Trophoblast cell (in vitro differentiated cells and primary cell): Measurements from ENCODE around the gene FAM222B.

ENCODE experiments used
- DNase-seq, 2 donors: peaks; one replicate each; pipeline ENCODE4 v3.0.0-alpha.2; 2016
- H2AFZ ChIP-seq: 2 replicates; pipeline ENCODE4 v1.6.1; 2013; ENCODE audit warnings: low read length, moderate library complexity, mild to moderate bottlenecking; ENCODE audit not compliant: insufficient read depth, poor library complexity
- H2AK5ac ChIP-seq: 2 replicates; pipeline ENCODE4 v1.6.1; 2013; ENCODE audit warnings: mild to moderate bottlenecking, low read length
- H2BK120ac ChIP-seq: 2 replicates; pipeline ENCODE4 v1.6.1; 2013; ENCODE audit warnings: low read length, mild to moderate bottlenecking, moderate library complexity; ENCODE audit not compliant: insufficient read depth, poor library complexity
- H2BK12ac ChIP-seq: 2 replicates; pipeline ENCODE4 v1.6.1; 2013; ENCODE audit warnings: mild to moderate bottlenecking, low read length, moderate library complexity
- H2BK5ac ChIP-seq: 2 replicates; pipeline ENCODE4 v1.6.1; 2013; ENCODE audit warnings: low read length, low read depth, moderate library complexity, mild to moderate bottlenecking; ENCODE audit not compliant: poor library complexity
- H3K14ac ChIP-seq: 2 replicates; pipeline ENCODE4 v1.6.1; 2013; ENCODE audit warnings: mild to moderate bottlenecking, low read length
- H3K18ac ChIP-seq: 2 replicates; pipeline ENCODE4 v1.6.1; 2013; ENCODE audit warnings: mild to moderate bottlenecking, low read length
- H3K23ac ChIP-seq: 2 replicates; pipeline ENCODE4 v1.6.1; 2013; ENCODE audit warnings: low read length
- H3K27ac ChIP-seq: 2 replicates; pipeline ENCODE4 v1.5.1; 2013; ENCODE audit warnings: low read depth, mild to moderate bottlenecking, inconsistent platforms, low read length, moderate library complexity
- H3K27me3 ChIP-seq: 2 replicates; pipeline ENCODE4 v1.6.1; 2013; ENCODE audit warnings: inconsistent platforms, mild to moderate bottlenecking, low read length, moderate library complexity; ENCODE audit not compliant: insufficient read depth
- H3K36me3 ChIP-seq, 2 experiments: 1 replicate in 1 of 2; 2 replicates in 1 of 2; pipeline ENCODE4 v1.6.1; 2013; ENCODE audit warnings: low read length in 2 of 2, mild to moderate bottlenecking in 2 of 2, moderate library complexity in 1 of 2; ENCODE audit not compliant: insufficient read depth in 2 of 2, control insufficient read depth in 1 of 2
- H3K4ac ChIP-seq: 2 replicates; pipeline ENCODE4 v1.6.1; 2013; ENCODE audit warnings: low read depth, mild to moderate bottlenecking, low read length, moderate library complexity
- H3K4me1 ChIP-seq, 2 experiments: 1 replicate in 1 of 2; 2 replicates in 1 of 2; pipeline ENCODE4 v1.6.1; 2013; ENCODE audit warnings: low read length in 2 of 2, mild to moderate bottlenecking in 2 of 2, moderate library complexity in 1 of 2; ENCODE audit not compliant: insufficient read depth in 2 of 2, control insufficient read depth in 1 of 2
- H3K4me2 ChIP-seq: 2 replicates; pipeline ENCODE4 v1.6.1; 2013; ENCODE audit warnings: inconsistent platforms, mild to moderate bottlenecking, low read length, moderate library complexity
- H3K4me3 ChIP-seq: 2 replicates; pipeline ENCODE4 v1.5.1; 2013; ENCODE audit warnings: mild to moderate bottlenecking, low read depth, low read length, inconsistent platforms
- H3K79me1 ChIP-seq: one replicate; pipeline ENCODE4 v1.6.1; 2013; ENCODE audit warnings: low read length
- H3K79me2 ChIP-seq: 2 replicates; pipeline ENCODE4 v1.6.1; 2013; ENCODE audit warnings: low read length, mild to moderate bottlenecking; ENCODE audit not compliant: control insufficient read depth, insufficient read depth, poor library complexity
- H3K9ac ChIP-seq: 2 replicates; pipeline ENCODE4 v1.6.1; 2013; ENCODE audit warnings: mild to moderate bottlenecking, low read length
- H3K9me3 ChIP-seq: 2 replicates; pipeline ENCODE4 v1.6.1; 2013; ENCODE audit warnings: low read depth, mild to moderate bottlenecking, control low read depth, inconsistent platforms, low read length; ENCODE audit not compliant: insufficient read depth
- H4K12ac ChIP-seq: 2 replicates; pipeline ENCODE4 v1.6.1; 2013; ENCODE audit warnings: low read depth, mild to moderate bottlenecking, low read length, moderate library complexity
- H4K8ac ChIP-seq: 2 replicates; pipeline ENCODE4 v1.6.1; 2013; ENCODE audit warnings: low read depth, mild to moderate bottlenecking, low read length, moderate library complexity
- H4K91ac ChIP-seq: one replicate; pipeline ENCODE4 v1.6.1; 2013; ENCODE audit warnings: low read depth, mild to moderate bottlenecking, low read length, moderate library complexity
- WGBS: extraction: QIAGEN DNeasy Blood & Tissue Kit; methylation state at CpG from one replicate; pipeline ENCODE4 v1.1.7; 2013; ENCODE audit warnings: missing lambda C conversion rate; ENCODE audit not compliant: insufficient read length, insufficient coverage; ENCODE audit errors: extremely low coverage; 5-methylcytosine and 5-hydroxymethylcytosine counted together

FAM222B gene

DNA sequence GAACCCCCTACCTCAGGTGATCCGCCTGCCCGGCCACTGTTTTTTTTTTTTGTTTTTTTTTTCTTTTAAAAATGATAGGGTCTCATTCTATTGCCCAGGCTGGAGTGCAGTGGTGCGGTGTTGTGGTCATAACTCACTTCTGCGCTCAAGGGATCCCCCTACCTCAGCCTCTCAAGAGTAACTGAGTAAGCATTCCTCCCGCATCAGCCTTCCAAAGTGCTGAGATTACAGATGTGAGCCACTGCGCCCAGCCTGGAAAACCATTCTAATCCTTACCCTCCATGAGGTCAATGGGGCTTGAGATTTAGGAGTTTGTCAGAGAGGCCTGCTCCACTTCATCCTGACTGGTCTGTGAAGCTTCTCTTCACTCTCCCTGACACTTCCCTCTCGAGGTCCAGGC lies 24.7 kb upstream of the FAM222B start:
- Histone ChIP-seq H2BK12ac (no peak overlapping the region), H3K4ac (no peak overlapping the region), H3K9ac (no peak overlapping the region), H4K12ac (no peak overlapping the region), H2BK5ac (no peak overlapping the region), H3K79me1 (no peaks in the 10 kb centered on the region), H2AK5ac (no peak overlapping the region), H3K4me2 (no peak overlapping the region), H3K4me1 (peaks cover 0 to 2% of the 10 kb centered on the region in 2 experiments), H3K9me3 (no peaks in the 10 kb centered on the region), H2AFZ (no peak overlapping the region), H3K23ac (no peak overlapping the region), H3K36me3 (no peaks in the 10 kb centered on the region), H3K18ac (no peak overlapping the region), H3K79me2 (no peaks in the 10 kb centered on the region), H3K27me3 (no peaks in the 10 kb centered on the region), H4K8ac (no peak overlapping the region), H3K27ac (no peak overlapping the region), H3K14ac (no peak overlapping the region), H4K91ac (no peak overlapping the region), H2BK120ac (no peak overlapping the region), H3K4me3 (no peak overlapping the region)
- peak; percentile 70 to 75 for DNase-seq
- WGBS = no CpG with 5 or more reads among the region's 7 CpGs

DNA sequence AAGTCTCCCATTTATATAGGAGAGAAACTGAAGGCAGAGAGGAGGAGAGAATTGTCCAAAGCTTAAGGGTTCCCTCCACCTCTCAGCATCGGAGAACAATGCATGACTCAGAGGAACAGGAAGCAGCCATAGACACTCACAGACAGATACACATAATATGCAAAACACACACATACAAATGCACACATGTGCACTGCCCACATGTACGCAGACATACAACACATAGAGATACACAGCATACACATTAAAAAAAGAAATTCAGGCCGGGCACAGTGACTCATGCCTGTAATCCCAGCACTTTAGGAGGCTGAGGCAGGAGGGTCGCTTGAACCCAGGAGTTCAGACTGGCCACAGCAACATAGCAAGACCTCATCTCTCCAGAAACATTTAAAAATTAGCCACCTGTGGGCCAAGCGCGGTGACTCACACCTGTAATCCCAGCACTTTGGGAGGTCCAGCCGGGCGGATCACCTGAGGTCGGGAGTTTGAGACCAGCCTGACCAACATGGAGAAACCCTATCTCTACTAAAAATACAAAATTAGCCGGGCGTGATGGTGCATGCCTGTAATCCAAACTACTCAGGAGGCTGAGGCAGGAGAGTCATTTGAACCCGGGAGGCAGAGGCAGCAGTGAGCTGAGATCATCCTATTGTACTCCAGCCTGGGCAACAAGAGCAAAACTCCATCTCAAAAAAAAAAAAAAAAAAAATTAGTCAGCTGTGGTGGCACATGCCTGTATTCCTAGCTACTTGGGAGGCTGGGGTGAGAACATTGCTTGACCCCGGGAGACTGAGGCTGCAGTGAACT lies 23.6 kb upstream of the FAM222B start:
- Histone ChIP-seq H3K4me3 (no peak overlapping the region), H3K4ac (no peak overlapping the region), H3K27ac (no peak overlapping the region), H2BK12ac (no peak overlapping the region), H4K12ac (no peak overlapping the region), H3K36me3 (no peaks in the 10 kb centered on the region), H3K4me1 (peaks cover 0 to 2% of the 10 kb centered on the region in 2 experiments), H2AK5ac (no peak overlapping the region), H3K9ac (no peak overlapping the region), H3K18ac (no peak overlapping the region), H2BK5ac (no peak overlapping the region), H3K9me3 (no peaks in the 10 kb centered on the region), H2BK120ac (no peak overlapping the region), H4K91ac (no peak overlapping the region), H3K79me1 (no peaks in the 10 kb centered on the region), H4K8ac (no peak overlapping the region), H3K14ac (no peak overlapping the region), H3K79me2 (no peaks in the 10 kb centered on the region), H2AFZ (no peak overlapping the region), H3K23ac (no peak overlapping the region), H3K27me3 (no peaks in the 10 kb centered on the region), H3K4me2 (no peak overlapping the region)
- no CpG with 5 or more reads among the region's 13 CpGs for WGBS
- peak; percentile 53 to 63 for DNase-seq

DNA sequence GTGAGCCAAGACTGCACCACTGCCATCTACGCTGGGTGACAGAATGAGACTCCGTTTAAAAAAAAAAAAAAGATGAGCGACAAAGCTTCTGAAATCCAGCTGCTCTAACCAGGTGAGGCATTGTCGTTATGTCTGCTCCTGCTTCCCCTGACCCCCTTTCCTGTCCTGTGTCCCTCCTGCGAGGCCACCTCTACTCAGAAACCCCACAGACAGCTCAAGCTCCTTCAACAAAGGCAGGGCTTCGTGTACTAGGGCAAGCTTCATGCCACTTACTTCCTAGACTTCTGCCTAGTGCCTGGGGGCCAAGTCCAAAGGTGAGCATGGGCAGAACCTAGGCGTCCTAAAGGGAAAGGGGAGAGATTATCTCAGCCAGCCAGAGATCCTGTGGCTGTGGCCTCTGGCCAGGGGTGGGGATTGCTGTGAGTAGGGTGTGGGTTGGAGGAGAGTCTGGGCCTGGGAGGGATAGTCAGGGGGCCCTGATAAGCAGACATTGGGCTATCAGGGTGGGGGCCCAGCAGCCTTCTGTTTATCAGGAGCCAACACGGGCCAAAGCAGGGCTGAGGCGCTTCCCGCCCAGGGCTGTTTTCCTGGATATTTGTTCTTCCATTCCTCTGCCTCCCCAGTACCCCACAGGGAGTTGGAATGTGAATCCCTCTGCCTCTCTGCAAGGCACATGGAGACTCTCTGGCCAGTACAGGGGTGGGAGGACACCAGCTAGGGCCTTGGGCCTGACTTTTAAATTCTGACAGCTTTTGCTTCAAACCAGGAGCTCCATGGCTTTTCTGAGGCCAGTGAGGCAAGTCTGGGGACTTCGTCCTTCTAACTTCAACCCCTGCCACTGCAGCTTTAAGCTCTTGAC lies 22.6 kb upstream of the FAM222B start:
- no peak overlapping the region for H3K27ac ChIP-seq
- no peak overlapping the region for H2AK5ac ChIP-seq
- no peak overlapping the region for H4K8ac ChIP-seq
- H3K14ac ChIP-seq = no peak overlapping the region
- peaks cover 5 to 6% of the 10 kb centered on the region in 2 experiments for H3K36me3 ChIP-seq
- peak overlapping the region; percentile 14 for H3K9ac ChIP-seq
- no peak overlapping the region for H3K4ac ChIP-seq
- WGBS = no CpG with 5 or more reads among the region's 11 CpGs
- no peak overlapping the region for H3K4me3 ChIP-seq
- no peak overlapping the region for H4K12ac ChIP-seq
- no peak overlapping the region for H2BK120ac ChIP-seq
- peak; percentile 51 to 52 for DNase-seq
- H3K79me1 ChIP-seq = no peaks in the 10 kb centered on the region
- H3K4me1 ChIP-seq = peaks cover 0 to 2% of the 10 kb centered on the region in 2 experiments
- H3K4me2 ChIP-seq = no peak overlapping the region
- no peak overlapping the region for H2AFZ ChIP-seq
- no peaks in the 10 kb centered on the region for H3K9me3 ChIP-seq
- no peak overlapping the region for H4K91ac ChIP-seq
- no peaks in the 10 kb centered on the region for H3K79me2 ChIP-seq
- no peak overlapping the region for H2BK5ac ChIP-seq
- no peak overlapping the region for H2BK12ac ChIP-seq
- no peak overlapping the region for H3K18ac ChIP-seq
- no peaks in the 10 kb centered on the region for H3K27me3 ChIP-seq
- no peak overlapping the region for H3K23ac ChIP-seq

DNA sequence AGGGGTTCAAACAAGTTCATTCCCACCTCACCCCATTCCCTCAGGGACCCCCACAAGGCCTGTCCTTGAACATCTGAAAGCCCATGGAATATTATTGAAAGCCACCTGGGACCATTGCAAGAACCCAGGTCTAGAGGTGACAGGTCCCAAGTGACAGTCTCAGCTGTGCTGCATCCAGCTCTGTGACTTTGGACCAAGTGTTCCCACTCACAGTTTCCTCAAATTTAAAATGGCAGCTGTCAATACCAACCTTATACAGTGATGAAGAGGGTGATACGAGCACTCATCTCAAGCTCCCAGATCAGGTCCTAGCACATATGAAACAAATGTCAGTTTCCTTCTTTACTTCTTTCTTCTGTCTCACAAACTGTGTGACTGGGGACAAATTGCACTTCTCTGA lies 21.4 kb upstream of the FAM222B start:
- H3K27ac ChIP-seq = no peak overlapping the region
- H4K12ac ChIP-seq = no peak overlapping the region
- no peak overlapping the region for H3K9ac ChIP-seq
- H3K4ac ChIP-seq = no peak overlapping the region
- no peak overlapping the region for H2BK5ac ChIP-seq
- H3K79me1 ChIP-seq = no peaks in the 10 kb centered on the region
- no peaks in the 10 kb centered on the region for H3K27me3 ChIP-seq
- no peak overlapping the region for H2BK120ac ChIP-seq
- H3K18ac ChIP-seq = no peak overlapping the region
- peaks cover 0 to 2% of the 10 kb centered on the region in 2 experiments for H3K4me1 ChIP-seq
- no peak overlapping the region for H4K8ac ChIP-seq
- H3K23ac ChIP-seq = no peak overlapping the region
- H4K91ac ChIP-seq = no peak overlapping the region
- H2AFZ ChIP-seq = no peak overlapping the region
- H3K4me3 ChIP-seq = no peak overlapping the region
- H2AK5ac ChIP-seq = no peak overlapping the region
- no peak overlapping the region for H3K4me2 ChIP-seq
- WGBS = no CpG with 5 or more reads among the region's 1 CpG
- H3K9me3 ChIP-seq = no peaks in the 10 kb centered on the region
- no peaks in the 10 kb centered on the region for H3K79me2 ChIP-seq
- H3K14ac ChIP-seq = no peak overlapping the region
- no peak for DNase-seq
- no peak overlapping the region for H2BK12ac ChIP-seq
- H3K36me3 ChIP-seq = peaks cover 9 to 13% of the 10 kb centered on the region in 2 experiments
